Endothelial cell of hepatic sinusoid (primary cell): ENCODE results near the gene CA10.

Experiments used
- in situ Hi-C: cut with HindIII; loops from 2 replicates; pipeline ENCODE4 v1.10.0; 2017; ENCODE audit warnings: low sequenced_read_pairs

Gene CA10

DNA sequence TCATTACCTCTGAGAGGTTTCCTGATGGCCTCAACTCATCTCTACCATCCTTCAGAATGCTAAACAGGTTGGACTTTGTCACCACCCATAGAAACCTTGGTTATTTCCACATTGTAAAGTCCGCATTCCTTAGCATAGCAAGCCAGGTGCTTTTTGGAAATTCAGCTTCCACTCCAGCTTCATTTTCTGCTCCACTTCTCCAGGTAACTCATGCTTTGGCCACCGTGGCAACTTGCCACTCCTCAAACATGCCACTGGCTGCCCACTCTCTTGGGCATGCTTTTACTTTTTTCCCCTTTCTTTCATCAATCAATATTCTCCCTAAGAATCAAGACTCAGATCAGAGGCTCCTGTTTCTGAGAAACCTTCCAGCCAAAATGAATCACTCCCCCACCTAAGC is 203.3 kb downstream of the CA10 start:
- in situ Hi-C loops, result no loop called here

DNA sequence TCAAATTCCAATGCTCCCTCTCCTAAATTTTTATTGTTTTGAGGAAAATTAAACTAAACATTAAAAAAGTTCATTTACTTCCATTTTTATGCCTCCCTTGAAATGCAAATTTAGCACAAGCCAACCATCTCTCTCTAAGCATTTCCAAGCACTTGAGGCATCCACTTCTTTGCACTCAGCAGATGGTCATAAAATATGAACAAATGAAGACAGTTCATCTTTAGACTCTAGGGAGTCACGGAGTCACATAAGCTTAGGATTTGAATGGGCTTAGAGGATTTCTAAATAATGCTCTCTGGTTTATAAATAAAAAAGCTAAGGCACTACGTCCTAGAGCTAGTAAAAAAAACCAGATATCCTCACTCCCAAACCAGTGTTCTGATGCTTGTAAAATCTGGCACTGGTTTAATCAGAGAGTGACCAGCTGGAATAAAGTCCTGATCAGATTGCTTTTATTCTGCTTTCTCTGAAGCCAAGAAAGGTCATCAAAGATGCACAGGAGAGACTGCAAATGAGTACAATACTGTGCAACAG is 204.2 kb downstream of the CA10 start:
- in situ Hi-C loops, result no loop called here

DNA sequence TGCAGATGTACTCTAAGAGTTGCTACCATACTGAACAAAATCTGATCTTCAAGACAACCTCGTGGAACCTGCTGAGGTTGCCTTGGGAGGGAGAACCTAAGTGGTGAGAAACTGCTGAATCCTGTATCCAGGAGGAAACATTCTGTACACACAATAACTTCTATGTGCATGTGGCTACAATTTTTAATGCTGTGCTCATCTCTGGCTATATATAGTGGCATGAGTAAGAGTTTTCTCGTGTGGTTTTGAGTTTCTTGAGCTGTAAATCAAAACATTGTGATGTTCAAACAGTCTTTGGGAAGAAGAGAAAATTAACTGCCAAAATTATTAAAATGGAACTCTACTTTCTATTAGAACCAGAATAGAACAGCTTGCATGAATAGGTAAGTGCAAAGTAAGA is 206.8 kb downstream of the CA10 start:
- in situ Hi-C loops, result no loop called here

DNA sequence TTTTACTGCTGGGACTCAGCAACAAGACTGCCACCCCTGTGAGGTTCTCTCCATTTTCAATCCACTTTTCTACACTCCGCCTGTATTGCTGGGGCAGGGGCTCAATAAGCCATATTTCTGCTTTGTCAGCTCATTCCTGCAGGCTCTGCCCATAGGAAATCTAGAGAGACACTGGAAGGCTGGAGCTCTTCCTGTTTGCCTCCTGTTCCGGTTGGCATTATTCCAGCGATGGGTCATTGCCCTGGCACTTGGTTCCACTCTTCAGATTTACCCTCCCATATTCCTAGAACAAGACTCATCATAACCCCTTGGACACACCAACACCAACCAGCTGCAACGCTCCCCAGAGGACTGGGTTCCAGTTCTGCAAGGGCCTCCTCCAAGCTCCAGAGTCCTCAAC is 210.4 kb downstream of the CA10 start:
- in situ Hi-C loops, result no loop called here

DNA sequence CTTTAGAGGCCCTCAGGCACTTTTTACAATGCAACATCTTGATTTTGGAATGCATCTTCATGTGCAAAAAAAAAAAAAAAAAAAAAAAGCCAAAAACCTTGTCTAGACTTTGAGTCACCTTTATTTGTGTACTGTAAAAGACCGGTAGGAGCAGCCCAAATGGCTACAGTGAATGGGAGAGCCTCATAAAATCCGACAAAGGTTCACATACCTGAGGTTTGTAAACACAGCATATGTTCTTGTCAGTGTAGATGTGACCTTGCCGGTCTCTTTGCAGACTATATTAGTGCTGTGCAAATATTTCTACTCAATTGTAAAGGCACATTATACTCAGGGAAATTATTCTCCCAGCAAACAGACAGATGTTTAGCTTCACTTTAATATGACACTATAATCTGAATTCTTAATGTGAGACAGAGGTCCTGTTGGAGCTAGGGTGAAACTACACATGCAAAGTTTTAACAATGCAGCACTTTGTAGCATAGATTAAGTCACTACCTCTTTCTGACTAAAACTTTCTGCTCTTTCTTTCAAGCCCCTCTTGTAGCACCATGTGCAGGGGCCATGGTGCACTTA is 211.3 kb downstream of the CA10 start:
- in situ Hi-C loops, result no loop called here

DNA sequence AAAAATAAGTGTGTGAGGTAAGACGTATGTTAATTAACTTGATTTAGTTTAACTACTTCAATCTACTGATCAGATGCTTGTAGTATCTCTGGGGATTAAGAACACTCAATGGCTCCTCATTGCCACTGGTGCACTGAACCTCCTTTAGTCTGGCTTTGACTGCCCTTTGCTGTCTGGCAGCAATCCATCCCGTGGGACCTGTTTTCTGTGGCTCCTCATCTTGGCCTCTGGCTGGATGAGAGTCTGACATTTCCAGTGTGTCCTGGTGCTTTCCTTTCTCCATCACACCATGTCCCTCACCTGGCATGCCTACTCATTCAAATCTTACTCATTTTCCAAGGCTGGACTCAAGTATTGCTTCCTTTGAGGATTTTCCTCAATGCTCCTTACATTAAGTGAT is 212.2 kb downstream of the CA10 start:
- in situ Hi-C loops, result no loop called here

DNA sequence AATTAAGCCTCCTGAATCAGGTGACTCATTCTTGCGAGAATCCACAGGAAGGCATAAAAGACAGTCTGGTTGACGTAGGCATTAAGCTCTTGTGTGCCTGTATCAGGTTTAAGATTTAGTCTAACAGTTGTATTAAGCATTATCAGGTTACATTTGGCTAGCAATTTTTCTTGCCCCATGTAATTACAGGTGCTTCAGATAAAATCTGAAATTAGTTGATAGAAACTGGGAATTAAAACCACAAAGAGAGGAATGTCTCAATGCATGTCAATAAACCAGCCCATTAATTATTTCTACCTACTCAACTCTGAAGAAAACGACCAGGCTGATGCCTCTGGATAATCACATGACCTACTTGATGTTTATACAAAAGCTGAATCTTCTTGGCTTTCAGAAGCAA is 217.2 kb downstream of the CA10 start:
- in situ Hi-C loops, result no loop called here

DNA sequence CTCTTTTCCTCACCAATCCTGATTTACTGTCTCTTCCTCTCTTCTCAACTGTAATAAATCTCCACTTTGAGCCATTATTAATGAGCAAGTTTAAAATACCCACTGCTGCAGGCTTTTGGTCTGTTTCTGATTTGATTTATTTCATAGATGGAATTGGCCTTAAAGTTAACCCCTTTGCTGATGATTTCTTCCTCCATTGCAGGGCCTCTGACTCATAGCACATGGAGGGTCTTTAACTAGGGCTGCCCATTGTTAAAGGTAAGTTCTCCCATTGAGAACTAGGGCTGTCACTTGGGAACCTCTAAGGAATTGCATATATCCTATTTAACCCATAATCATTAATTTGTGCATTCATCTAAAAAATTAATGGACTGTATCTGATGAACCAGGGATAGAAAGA is 221.2 kb downstream of the CA10 start:
- in situ Hi-C loops, result no loop called here

DNA sequence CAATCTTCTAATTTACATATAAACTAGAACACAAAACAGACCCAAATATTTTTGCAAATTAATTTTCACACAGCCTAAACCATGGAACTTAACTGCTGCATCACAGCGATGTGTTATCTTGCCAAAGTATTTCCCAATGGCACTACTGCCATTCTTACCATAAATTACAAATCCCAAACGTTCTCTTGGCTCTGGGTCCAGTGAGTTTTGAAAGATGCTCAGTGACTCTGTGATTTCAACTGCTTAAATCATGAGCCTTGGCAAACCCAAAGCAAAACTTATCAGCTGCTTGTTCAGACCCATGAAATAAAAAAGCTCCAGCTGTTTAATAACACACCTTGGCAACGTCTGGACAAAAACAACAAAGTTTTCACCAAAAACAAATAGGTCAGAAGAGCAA is 223.0 kb downstream of the CA10 start:
- in situ Hi-C loops, result no loop called here

DNA sequence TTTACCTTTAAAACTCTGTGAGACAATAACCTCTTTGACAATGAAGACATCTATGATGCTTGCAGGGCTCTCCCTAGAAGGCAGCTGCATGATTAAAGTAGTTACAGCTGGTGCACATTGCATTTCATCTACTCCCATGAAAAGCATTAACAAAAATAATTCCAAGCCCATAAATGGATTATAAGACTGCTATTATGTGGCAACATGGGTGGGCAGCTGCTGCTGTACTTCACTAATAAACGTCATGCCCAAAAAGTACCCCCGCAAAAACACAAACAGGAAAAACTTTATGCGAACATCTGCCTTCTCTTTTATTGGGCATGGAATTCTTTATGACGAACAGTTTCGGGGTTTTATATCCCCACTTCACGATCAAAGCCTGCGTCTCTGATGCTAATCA is 224.9 kb downstream of the CA10 start:
- in situ Hi-C loops, result no loop called here

DNA sequence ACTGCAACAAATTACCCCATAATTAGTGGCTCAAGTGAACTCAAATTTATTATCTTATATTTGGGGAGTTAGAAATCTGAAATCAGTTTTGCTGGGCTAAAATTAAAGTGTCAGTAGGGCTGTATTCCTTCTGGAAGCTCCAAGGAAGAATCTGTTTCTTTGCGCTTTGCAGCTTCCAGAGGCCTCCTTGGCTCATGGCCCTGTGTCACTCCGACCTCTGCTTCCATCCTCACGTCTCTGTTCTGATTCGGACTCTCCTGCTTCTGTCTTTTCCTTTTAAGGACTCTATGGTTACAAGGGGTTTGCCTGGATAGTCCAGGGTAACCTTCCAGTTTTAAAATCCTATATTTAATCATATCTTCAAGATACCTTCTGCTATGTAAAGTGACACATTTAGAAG is 232.1 kb downstream of the CA10 start:
- in situ Hi-C loops, result no loop called here

DNA sequence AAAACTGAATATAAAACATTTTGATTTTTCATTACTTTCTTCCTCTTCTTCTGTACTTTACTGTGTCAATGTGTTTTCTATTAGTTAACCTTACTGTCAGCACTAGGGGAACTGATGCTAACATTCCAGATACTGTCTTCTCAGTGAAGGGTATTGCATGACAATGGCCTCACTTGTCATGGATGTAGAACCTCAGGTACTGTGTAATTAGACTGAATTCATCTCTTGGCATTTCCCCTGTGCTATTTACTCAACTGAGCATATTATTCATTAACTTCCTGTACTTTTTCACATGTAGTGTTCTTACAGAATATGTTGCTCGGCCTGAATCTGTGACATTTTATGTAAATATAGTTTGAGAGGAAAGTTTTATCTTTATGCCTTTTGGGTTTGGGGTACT is 237.0 kb downstream of the CA10 start:
- in situ Hi-C loops, result no loop called here

DNA sequence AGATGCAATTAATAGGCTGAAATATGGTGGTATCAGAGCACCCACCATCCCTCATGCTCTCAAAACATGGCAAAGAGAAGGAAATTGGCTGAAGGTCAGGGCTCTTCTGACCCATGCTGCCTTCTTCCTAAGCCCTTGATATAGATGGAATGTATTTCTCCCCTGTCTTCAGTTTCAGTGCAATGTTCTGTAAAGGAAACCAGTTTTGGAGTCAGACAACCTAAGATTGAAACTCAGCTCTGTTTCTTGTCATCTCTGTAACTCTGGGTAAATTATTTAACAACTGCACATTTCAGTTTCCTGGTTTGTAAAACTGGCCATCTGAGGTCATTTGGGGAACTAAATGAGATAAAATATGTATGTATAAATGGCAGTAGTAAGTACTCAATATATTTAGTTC is 243.9 kb downstream of the CA10 start:
- in situ Hi-C loops, result no loop called here

DNA sequence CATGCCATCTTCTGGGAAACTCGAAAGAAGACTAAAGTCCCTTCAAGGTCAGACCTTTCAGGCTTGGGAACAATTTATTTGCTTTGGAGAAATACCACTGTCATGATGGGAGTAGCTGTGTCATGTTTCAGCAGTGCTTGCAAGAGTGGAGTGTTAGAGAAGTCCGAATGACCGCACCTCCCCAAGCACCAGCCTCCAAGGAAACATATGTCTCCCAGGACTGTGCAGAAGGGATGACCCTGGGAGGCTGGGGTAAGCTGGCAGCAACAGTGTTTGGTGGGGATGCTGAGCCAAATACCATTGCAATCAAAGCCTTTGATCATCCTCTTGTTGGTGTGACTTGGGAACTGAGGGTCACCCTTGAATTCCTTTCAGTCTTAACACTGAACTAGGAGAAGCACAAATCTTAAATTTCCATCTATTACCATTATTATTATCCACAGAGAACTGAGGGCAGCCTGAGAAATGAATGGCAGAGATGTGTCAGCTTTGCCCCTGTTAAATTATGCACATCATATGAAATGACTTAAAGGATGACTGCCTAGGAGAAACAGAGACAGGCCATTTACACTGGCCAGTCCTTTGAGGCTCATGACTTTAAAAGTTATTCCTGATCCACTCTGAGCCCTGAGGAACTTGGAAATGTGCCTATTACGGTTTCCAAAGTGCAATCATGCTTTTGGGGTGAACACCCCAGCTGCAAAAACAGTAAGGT is 244.9 kb downstream of the CA10 start:
- in situ Hi-C loops, result no loop called here

DNA sequence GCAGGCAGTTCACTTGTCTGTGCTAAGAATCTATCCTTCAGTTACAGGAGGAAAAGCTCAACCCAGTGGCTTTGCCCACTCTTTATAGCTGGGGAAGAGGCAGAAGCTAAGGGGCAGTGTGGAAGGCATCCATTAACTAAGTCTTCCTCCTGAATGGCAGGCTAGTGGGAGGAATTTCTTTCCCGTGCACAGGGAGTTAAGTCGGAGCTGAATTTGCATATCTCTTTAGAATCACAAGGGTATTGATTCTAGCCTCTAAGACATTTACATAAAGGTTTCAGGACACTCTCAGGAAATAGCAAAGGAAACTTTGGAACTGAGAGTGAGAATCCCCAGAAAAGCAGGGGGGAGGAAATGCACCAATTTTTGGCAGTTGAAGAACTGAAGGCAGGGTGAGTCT is 245.6 kb downstream of the CA10 start:
- in situ Hi-C loops, result no loop called here

DNA sequence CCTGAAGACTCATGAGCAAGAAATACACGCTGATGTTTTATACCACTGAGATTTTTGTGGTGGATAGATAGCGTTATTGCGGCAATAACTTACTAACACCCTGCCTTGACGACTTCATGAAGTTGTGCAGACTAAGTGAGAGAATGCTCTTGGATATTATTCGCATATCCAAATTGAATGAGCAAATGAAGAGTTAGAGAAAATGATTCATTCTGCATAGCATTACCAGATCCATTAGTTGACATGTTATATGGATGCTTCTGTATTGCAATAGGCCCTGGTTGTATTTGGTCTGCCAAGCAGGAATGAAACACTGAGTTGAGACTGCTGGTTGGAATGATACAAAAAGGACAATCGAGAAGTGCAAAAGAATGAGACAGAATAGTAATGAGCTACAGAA is 247.3 kb downstream of the CA10 start:
- in situ Hi-C loops, result no loop called here

DNA sequence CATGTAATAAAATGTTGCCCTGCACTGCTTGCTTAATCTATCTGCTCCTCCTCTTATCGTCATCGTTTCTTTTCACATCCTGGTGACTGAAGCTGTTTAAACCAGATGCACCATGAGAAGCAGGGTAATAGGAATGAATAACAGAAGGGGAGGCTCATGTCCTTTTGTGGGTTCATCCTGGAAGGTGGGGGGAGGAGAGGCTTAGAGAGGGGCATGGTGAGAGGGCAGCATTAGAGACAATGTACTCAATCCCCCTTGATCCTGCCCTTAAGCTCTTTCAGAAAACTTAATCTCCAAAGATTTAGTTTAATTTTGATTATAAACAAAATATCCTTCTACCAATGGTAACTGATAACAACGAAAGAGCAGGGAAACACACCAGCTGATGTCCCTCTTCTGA is 248.5 kb downstream of the CA10 start:
- in situ Hi-C loops, result no loop called here

DNA sequence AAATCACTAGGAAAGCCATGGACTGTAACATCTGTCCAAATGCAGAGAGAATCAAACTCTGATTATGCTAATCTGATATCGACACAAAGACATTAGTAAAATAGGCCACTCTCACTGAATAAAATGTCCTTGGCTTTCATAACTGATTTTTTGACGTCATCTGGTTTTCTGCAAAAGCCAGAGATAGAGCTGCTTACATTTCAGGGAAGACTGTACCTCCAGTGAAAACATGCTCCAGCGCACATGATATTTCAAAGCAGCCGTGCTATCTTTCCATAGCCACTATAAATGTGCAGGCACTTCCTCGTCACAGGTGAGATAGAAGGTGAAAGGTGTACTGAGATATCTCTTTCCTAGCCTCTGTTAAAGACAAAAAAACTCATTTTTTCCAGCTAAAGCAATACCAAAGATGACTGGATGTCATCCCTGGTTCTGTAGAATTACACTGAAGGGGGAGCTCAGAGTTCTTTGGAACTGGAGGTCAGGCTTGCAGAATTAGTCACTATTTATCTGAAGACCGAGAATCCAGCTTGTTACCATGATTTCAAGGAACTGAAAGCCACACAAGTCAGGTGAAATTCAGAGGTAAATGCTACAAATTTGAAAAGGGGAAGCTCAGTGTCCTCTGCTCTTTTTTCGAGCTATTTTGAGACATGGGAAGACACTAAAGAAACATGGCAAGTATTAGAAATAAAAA is 249.5 kb downstream of the CA10 start:
- in situ Hi-C loops, result no loop called here

DNA sequence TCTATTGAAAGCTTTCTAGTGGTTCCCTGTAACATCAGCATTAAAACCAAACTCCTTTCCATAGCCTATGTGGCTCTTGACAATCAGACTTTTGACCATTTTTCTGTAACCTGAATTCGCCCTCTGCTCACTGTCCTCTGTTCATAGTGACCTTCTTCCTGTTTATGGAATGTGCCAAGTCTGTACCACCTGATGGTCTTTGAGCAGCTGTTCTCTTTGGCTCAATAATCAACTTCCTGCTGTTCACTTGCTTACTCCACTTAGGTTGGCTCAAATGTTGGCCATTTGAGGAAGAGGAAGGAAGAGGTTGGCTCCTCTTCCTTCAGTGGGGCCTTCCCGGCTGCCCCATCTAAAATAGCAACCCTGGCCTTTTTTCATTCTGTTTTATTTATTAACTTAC is 251.5 kb downstream of the CA10 start:
- in situ Hi-C loops, result no loop called here

DNA sequence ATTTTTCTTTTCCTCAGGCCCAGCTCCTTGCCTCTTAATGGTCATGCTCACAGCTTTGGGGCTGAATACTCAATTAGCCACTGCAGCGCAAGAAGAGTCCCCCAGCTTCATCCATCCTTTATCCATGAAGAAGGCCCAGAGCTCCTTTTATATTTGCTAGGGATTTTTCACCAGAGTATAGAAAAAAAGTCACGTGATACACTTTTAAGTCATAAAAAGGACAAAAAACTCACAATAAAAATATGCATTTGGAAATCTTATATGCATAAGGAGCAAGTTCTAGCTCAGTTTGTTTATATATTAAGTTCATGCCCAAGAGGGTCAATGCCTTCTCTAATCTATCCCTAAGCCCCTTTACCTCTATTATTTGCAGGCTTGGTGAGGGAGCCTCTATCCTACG is 254.1 kb downstream of the CA10 start:
- in situ Hi-C loops, result no loop called here

DNA sequence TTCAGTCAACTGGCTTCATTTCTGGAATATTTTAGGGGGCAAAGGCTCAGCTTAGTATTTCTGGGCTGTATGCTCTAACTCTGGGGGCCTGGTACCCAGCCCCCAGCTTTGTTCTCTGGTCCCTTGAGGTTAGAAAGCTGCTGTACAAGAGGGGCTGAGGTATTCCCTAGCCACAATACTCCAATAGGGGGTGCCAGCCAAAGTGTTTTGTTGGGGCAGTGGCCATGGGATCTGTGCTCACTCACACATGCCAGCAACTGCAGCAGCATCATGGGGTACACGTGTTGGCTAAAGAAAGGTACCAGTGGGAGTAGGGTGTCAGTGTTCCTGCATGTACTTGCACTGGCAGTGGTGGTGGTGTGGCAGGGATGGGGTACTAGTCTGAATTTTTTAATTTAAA is 257.3 kb downstream of the CA10 start:
- in situ Hi-C loops, result no loop called here

DNA sequence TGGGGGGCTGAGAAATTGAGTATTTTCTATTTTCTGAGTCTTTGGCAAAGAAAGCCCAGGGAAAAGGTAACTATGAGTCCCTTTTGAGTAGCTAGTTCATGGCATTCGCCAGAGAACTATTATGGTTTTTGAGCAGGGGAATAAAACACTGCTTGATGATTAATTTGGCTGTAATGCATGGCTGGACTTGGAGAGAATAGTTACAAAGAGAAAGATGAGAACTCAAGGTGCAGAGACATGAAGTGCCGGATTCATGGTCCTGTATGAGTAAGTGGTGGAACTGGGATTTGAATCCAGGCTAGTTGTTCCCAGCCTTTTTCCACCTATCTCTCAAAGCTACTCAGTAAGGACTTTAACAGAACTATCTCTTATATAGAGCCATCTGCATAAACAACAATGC is 266.6 kb downstream of the CA10 start:
- in situ Hi-C loops, result no loop called here
